ENCODE data around the gene TMEM132A. TPM values are rescaled to one million over a fixed set of nuclear protein-coding genes. Genes with fewer than 3 reads are reported as not detected.

The TMEM132A gene
- total RNA-seq, 4 donors from 2014 or later, result 2.9 to 11.3 (median 6.7) TPM

- ATAC-seq (ENCODE audit: low FRiP score) (peak; percentile 34), DNase-seq (ENCODE audit: low spot score) (no peak)
- TF ChIP-seq CTCF (IDR thresholded peaks at IDR 0.05), result no peak
Observed at GRCh38 chr11:60950933-60951605, 26.8 kb downstream of the TMEM132A start.

DNA sequence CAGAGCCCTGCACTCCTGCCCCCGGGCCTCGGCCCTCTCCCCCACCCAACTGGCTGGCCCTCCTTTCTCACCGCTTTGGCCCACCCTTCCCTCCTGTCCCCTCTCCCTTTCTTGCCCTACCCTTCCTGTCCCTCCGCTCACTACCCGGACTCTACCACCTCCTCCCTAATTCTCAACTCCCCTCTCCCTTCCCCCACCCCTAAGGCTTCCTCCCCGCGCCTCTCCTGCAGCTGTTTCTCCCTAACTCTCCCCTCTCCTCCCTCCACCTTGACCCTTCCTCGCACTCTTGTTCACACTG is 27.3 kb downstream of the TMEM132A start:
- no peak for TF ChIP-seq CTCF (IDR thresholded peaks at IDR 0.05)
- ATAC-seq (ENCODE audit: low FRiP score) (peak; percentile 1), DNase-seq (ENCODE audit: low spot score) (no peak)

DNA sequence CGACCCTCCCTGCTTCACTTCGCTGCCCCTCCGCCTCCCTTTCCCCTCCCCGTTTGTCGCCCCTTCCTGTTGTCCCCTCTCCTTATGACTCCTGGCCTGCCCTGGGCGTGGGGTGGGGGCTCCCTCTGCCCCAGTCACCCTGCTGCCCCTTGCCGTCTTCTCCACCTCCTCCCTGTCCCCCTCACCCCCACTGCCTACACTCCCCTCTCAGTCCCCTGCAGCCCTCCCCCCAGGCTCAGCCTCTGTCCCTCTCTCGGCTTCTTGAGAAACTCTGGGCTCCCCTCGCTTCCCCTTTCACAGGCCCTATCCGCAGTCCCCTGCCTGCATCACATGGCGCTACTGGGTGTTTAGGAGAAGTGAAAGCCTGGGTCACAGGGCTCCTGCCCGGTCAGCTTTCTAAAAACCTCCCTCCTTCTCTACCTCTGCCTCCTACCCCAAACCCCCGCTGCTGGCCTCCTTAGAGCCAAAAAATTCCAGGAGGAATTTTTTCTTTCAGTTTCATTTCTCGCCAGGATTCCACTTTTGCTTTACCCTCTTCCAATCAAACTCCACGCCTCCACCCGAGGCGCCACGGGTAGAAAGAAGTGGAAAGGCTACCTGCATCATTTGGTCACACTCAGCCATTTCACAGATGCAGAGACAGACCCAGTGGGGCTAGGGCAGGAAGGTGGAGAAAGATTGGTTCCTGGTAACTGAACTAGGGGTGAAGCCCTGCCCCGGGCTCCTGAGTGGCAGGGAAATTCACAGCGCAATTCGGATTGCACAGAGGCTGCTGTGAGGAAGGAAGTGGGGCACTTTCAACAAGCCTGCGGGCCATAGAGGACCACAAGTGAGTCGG is 27.9 kb downstream of the TMEM132A start, which contains the start of gene SLC15A3:
TSS of gene SLC15A3 (minus strand) at position 273 of the 838 bp plus-strand sequence. CDS start 625 bp downstream, outside the sequence.
- ATAC-seq (ENCODE audit: low FRiP score), result peak; percentile 62
- TF ChIP-seq CTCF (IDR thresholded peaks at IDR 0.05), result no peak
- DNase-seq (ENCODE audit: low spot score), result no peak

GRCh38 chr11:60952742-60953170 is 28.5 kb downstream of the TMEM132A start:
- no peak for DNase-seq (ENCODE audit: low spot score)
- TF ChIP-seq CTCF (IDR thresholded peaks at IDR 0.05), result no peak
- peak; percentile 32 for ATAC-seq (ENCODE audit: low FRiP score)

GRCh38 chr11:60953781-60954180 is 29.5 kb downstream of the TMEM132A start:
- DNase-seq (ENCODE audit: low spot score) (no peak), ATAC-seq (ENCODE audit: low FRiP score) (no peak)
- no peak for TF ChIP-seq CTCF (IDR thresholded peaks at IDR 0.05)

GRCh38 chr11:60954421-60954820 is 30.2 kb downstream of the TMEM132A start:
- ATAC-seq (ENCODE audit: low FRiP score) (no peak), DNase-seq (ENCODE audit: low spot score) (no peak)
- TF ChIP-seq CTCF (IDR thresholded peaks at IDR 0.05), result no peak

Data from omental fat pad (tissue), 4 donors.